ENCODE data around the gene TSSK2.

Gene TSSK2

DNA sequence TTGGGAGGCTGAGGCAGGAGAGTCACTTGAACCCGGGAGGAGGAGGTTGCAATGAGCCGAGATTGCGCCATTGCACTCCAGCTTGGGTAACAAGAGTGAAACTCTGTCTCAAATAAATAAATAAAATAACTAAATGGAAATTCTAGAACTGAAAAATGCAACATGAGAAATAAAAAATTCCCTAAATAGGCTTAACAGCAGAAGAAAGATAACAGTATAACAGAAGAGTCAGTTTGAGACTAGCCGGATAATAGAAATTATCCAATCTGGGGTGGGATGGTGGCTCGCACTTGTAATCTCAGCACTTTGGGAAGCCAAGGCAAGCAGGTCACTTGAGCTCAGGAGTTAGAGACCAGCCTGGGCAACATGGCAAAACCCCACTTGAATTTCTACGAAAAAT lies 33.3 kb downstream of the TSSK2 start:
- Histone ChIP-seq H3K4me3 (ENCODE audit: low read depth in 1 of 2, low read length in 1 of 2) (no peak overlapping the region), H3K27ac (no peak overlapping the region), H3K36me3 (no peaks in the 10 kb centered on the region), H3K4me1 (ENCODE audit: control insufficient read depth in 1 of 2, insufficient read depth in 1 of 2, low read depth in 1 of 2, low read length in 1 of 2) (no peaks in the 10 kb centered on the region), H3K9me3 (no peaks in the 10 kb centered on the region), H3K27me3 (peaks cover 68% of the 10 kb centered on the region)
- TF ChIP-seq CTCF (IDR thresholded peaks at IDR 0.05) = no peak

DNA sequence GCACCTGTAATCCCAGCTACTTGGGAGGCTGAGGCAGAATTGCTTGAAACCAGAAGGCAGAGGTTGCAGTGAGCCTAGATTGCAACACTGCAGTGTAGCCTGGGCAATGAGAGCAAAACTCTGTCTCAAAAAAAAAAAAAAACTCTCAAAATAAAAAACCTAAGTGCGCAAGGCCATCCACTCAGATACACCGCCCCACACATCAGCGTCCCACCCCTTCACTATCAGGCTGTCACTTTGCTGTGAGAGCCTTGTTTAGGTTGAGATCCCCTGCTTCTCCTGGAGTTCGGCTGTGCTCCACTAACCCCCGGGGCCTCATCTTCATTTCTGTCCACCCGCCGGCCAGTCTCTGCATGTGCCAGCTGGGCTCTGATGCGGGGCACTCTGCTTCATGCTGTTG lies 35.3 kb downstream of the TSSK2 start:
- peaks cover 78% of the 10 kb centered on the region for H3K27me3 ChIP-seq
- H3K9me3 ChIP-seq = no peaks in the 10 kb centered on the region
- H3K27ac ChIP-seq = no peak overlapping the region
- no peak overlapping the region for H3K4me3 ChIP-seq (ENCODE audit: low read depth in 1 of 2, low read length in 1 of 2)
- H3K4me1 ChIP-seq (ENCODE audit: control insufficient read depth in 1 of 2, insufficient read depth in 1 of 2, low read depth in 1 of 2, low read length in 1 of 2) = peaks cover 9% of the 10 kb centered on the region in 2 experiments
- H3K36me3 ChIP-seq = no peaks in the 10 kb centered on the region
- TF ChIP-seq CTCF (IDR thresholded peaks at IDR 0.05) = no peak

DNA sequence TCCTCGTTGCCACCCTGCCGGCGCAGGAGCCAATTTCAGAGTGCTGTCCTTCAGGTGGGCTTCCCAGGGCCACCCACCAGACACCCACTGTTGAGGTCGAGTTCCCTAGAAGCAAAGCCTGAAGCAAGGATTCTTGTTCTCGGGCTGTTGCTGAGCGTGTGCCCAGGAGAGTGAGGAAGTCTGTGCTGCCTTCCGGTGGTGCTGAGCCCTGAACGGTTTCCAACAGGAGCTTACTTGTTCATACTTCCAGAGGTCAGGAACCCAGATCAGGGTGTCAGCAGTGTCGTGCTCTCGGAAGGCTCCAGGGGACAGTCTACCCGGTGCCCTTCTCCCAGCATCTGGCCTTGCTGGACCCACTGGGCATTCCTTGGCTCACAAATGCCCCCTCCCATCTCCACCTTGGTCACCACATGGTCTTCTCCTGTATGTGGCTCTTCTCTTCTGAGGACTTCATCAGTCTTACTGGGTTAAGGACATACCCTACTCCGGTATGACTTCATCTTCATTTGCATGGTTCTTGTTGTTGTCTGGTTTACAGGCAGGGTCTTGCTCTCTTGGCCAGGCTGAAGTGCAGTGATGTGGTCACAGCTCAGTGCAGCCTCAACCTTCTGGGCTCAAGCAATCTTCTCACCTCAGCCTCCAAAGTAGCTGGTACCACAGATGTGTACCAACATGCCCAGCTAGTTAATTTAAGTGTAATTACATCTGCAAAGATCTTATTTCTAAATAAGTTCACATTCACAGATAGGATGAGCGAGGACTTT lies 36.2 kb downstream of the TSSK2 start:
- H3K36me3 ChIP-seq = no peaks in the 10 kb centered on the region
- H3K27me3 ChIP-seq = peaks cover 70% of the 10 kb centered on the region
- TF ChIP-seq CTCF (IDR thresholded peaks at IDR 0.05) = no peak
- H3K4me3 ChIP-seq (ENCODE audit: low read depth in 1 of 2, low read length in 1 of 2) = no peak overlapping the region
- no peak overlapping the region for H3K27ac ChIP-seq
- no peaks in the 10 kb centered on the region for H3K9me3 ChIP-seq
- H3K4me1 ChIP-seq (ENCODE audit: control insufficient read depth in 1 of 2, insufficient read depth in 1 of 2, low read depth in 1 of 2, low read length in 1 of 2) = peaks cover 16% of the 10 kb centered on the region in 2 experiments

DNA sequence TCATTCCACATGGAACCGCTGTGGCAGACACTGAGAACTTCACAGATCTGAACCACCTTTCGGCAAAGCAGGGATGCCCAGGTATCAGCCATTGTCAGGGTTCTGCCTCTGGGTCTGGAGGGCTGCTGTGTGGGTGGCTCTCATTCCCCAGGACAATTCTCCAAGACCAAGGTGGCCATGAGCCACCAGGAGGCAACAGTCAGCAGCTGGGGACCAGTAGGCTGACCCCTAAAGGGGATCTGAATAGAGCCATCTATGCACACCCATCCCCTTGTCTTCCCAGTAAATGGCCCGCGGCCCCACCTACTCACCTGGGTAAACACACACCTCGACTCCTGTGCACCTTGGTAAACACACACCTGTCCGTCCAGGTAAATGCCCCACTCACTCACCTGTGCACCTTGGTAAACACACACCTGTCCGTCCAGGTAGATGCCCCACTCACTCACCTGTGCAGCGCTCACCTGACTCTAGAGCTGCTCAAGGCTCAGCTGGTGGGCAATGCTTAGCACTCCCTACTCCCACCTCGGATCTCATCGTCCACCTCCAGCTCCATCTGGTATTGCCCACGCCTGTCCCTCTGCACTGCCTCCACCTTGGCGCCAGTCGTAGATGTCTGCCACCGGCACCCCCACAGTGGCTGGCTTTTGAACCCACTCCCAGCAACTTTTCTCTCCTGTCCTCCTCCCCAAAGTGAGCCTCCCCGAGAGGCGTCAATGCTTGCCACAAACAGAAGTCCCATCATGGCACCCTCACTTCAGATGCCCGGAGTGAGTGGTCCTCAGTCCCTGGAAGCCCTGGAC lies 37.2 kb downstream of the TSSK2 start:
- H3K27me3 ChIP-seq = peaks cover 66% of the 10 kb centered on the region
- no peak overlapping the region for H3K27ac ChIP-seq
- no peak for TF ChIP-seq CTCF (IDR thresholded peaks at IDR 0.05)
- no peaks in the 10 kb centered on the region for H3K36me3 ChIP-seq
- no peaks in the 10 kb centered on the region for H3K9me3 ChIP-seq
- peaks cover 16% of the 10 kb centered on the region in 2 experiments for H3K4me1 ChIP-seq (ENCODE audit: control insufficient read depth in 1 of 2, insufficient read depth in 1 of 2, low read depth in 1 of 2, low read length in 1 of 2)
- no peak overlapping the region for H3K4me3 ChIP-seq (ENCODE audit: low read depth in 1 of 2, low read length in 1 of 2)

- no peak for TF ChIP-seq CTCF (IDR thresholded peaks at IDR 0.05)
- Histone ChIP-seq H3K27me3 (peaks cover 66% of the 10 kb centered on the region), H3K27ac (no peak overlapping the region), H3K4me1 (ENCODE audit: control insufficient read depth in 1 of 2, insufficient read depth in 1 of 2, low read depth in 1 of 2, low read length in 1 of 2) (peaks cover 23% of the 10 kb centered on the region in 2 experiments), H3K36me3 (no peaks in the 10 kb centered on the region), H3K4me3 (ENCODE audit: low read depth in 1 of 2, low read length in 1 of 2) (no peak overlapping the region), H3K9me3 (no peaks in the 10 kb centered on the region)
These were observed 38.2 kb downstream of the TSSK2 start for GRCh38 chr22:19169002-19169946.

Measured in neutrophil (primary cell).